Peyer's patch (tissue), 4 donors: Measurements from ENCODE around the gene CHD9. TPM values are rescaled to one million over a fixed set of nuclear protein-coding genes. Genes with fewer than 3 reads are reported as not detected.

ENCODE experiments used
- DNase-seq, 3 donors: peaks; one replicate each; pipeline ENCODE4 v3.0.0-alpha.2; 2017 to 2019
- H3K27ac ChIP-seq, 4 donors: fragments of 200-600 bp; sonication (generic); one replicate each; pipeline ENCODE4 v1.5.1; 2016 to 2019
- H3K27me3 ChIP-seq, 2 donors: fragments of 200-600 bp; sonication (generic); one replicate each; pipeline ENCODE4 v1.5.1; 2019
- H3K36me3 ChIP-seq, 3 donors: fragments of 200-600 bp; sonication (generic); one replicate each; pipeline ENCODE4 v1.5.1; 2016 to 2019
- H3K4me1 ChIP-seq, 4 donors: fragments of 200-600 bp; sonication (generic); one replicate each; pipeline ENCODE4 v1.5.1; 2016 to 2019
- H3K4me3 ChIP-seq, 4 donors: fragments of 200-600 bp; sonication (generic); 1 replicate in 3 of 4; 2 replicates in 1 of 4; pipeline ENCODE4 v1.5.1; 2016 to 2019; ENCODE audit warnings: mild to moderate bottlenecking in 1 of 4
- H3K9me3 ChIP-seq, 4 donors: fragments of 200-600 bp; sonication (generic); one replicate each; pipeline ENCODE4 v1.5.1; 2016 to 2019; ENCODE audit warnings: mild to moderate bottlenecking in 1 of 4
- POLR2A ChIP-seq, 2 donors: fragments of 450-650 bp; IDR thresholded peaks; one replicate each; pipeline ENCODE4 v1.5.1; 2017; ENCODE audit warnings: antibody characterized with exemption in 2 of 2, mild to moderate bottlenecking in 2 of 2, moderate library complexity in 2 of 2
- total RNA-seq, 4 donors: library from RNA; depleted of rRNA; stranded (reverse); fragments of >200 nt; gene quantifications; one replicate each; pipeline ENCODE4 v1.1.0, GENCODE V29; 2016
- TF ChIP-seq, protein P1 (sequence below), 6 experiments: fragments of 450-650 bp in 4 of 6; fragments of 200-600 bp in 2 of 6; sonication (generic) in 1 of 6; IDR thresholded peaks; one replicate each; pipeline ENCODE4 v1.5.1; 2017 to 2019; ENCODE audit warnings: antibody characterized with exemption in 6 of 6, mild to moderate bottlenecking in 3 of 6, moderate library complexity in 1 of 6

CHD9 gene
- total RNA-seq, 4 donors from 2014 or later: 48.4 to 187 (median 79.3) TPM

DNA sequence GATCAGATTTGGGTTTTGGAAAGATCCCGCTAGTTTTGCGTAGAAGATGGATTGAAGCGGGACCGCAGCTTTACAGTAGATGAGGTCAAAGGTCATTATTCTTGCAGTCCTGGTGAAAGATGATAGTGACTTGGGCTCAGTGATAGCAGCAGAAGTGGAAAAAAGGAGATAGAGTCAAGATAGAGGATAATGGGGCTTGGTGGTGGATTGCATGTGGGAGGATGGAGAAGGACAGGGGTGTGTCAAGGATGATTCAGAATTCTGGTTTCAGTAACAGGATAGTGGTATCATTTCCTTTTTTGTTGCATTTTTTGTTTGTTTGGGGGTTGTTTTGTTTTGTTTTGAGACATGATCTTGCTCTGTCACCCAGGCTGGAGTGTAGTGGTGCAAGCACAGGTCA lies 30.7 kb upstream of the CHD9 start:
- TF ChIP-seq, protein P1, sequence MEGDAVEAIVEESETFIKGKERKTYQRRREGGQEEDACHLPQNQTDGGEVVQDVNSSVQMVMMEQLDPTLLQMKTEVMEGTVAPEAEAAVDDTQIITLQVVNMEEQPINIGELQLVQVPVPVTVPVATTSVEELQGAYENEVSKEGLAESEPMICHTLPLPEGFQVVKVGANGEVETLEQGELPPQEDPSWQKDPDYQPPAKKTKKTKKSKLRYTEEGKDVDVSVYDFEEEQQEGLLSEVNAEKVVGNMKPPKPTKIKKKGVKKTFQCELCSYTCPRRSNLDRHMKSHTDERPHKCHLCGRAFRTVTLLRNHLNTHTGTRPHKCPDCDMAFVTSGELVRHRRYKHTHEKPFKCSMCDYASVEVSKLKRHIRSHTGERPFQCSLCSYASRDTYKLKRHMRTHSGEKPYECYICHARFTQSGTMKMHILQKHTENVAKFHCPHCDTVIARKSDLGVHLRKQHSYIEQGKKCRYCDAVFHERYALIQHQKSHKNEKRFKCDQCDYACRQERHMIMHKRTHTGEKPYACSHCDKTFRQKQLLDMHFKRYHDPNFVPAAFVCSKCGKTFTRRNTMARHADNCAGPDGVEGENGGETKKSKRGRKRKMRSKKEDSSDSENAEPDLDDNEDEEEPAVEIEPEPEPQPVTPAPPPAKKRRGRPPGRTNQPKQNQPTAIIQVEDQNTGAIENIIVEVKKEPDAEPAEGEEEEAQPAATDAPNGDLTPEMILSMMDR (IDR thresholded peaks at IDR 0.05): no peak
- TF ChIP-seq POLR2A (IDR thresholded peaks at IDR 0.05): no peak

DNA sequence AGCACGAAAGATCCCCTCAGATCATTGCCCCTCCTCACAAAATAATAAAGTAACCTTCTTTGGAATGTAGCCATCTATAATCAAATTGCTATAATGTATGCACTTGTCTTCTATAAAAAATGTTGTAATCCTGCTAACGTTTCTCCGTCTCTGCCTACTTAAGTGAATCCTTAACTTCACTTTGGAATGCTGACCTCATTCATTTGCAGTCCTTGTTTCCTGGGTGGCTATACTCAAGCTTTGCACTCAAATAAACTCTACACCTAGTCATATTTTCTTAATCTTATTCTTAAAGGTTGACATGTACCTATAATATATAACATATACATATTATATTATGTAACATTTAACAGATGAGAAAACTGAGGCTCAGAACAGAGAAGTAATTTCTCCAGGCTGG lies 24.8 kb upstream of the CHD9 start:
- no peak overlapping the region for H3K27ac ChIP-seq
- H3K9me3 ChIP-seq: no peaks in the 10 kb centered on the region
- TF ChIP-seq, protein P1 (IDR thresholded peaks at IDR 0.05): no peak
- TF ChIP-seq POLR2A (IDR thresholded peaks at IDR 0.05): no peak
- H3K27me3 ChIP-seq: no peaks in the 10 kb centered on the region
- DNase-seq: no peak
- no peak overlapping the region for H3K4me3 ChIP-seq
- no peaks in the 10 kb centered on the region for H3K4me1 ChIP-seq
- no peaks in the 10 kb centered on the region for H3K36me3 ChIP-seq

More for the DNA sequence above, 30.7 kb upstream of the CHD9 start:
- H3K4me1 ChIP-seq: no peaks in the 10 kb centered on the region
- H3K27ac ChIP-seq: no peak overlapping the region
- no peak overlapping the region for H3K4me3 ChIP-seq
- H3K27me3 ChIP-seq: no peaks in the 10 kb centered on the region
- no peak for DNase-seq
- H3K36me3 ChIP-seq: no peaks in the 10 kb centered on the region
- no peaks in the 10 kb centered on the region for H3K9me3 ChIP-seq

- Histone ChIP-seq H3K4me1 (no peaks in the 10 kb centered on the region), H3K4me3 (no peak overlapping the region), H3K27me3 (no peaks in the 10 kb centered on the region), H3K27ac (no peak overlapping the region), H3K9me3 (no peaks in the 10 kb centered on the region), H3K36me3 (no peaks in the 10 kb centered on the region)
- no peak for TF ChIP-seq POLR2A (IDR thresholded peaks at IDR 0.05)
- TF ChIP-seq, protein P1 (IDR thresholded peaks at IDR 0.05): no peak
- DNase-seq: no peak
Observed at GRCh38 chr16:53031323-53031942, 23.4 kb upstream of the CHD9 start.

- Histone ChIP-seq H3K9me3 (no peaks in the 10 kb centered on the region), H3K4me1 (no peaks in the 10 kb centered on the region), H3K27me3 (no peaks in the 10 kb centered on the region), H3K4me3 (no peak overlapping the region), H3K36me3 (no peaks in the 10 kb centered on the region), H3K27ac (no peak overlapping the region)
- DNase-seq: no peak
- TF ChIP-seq, protein P1 (IDR thresholded peaks at IDR 0.05): no peak
- TF ChIP-seq POLR2A (IDR thresholded peaks at IDR 0.05): no peak
Observed at GRCh38 chr16:53034306-53034705, 20.5 kb upstream of the CHD9 start.

- no peaks in the 10 kb centered on the region for H3K9me3 ChIP-seq
- H3K4me3 ChIP-seq: no peak overlapping the region
- no peaks in the 10 kb centered on the region for H3K4me1 ChIP-seq
- H3K36me3 ChIP-seq: no peaks in the 10 kb centered on the region
- no peak for TF ChIP-seq POLR2A (IDR thresholded peaks at IDR 0.05)
- TF ChIP-seq, protein P1 (IDR thresholded peaks at IDR 0.05): no peak
- no peak overlapping the region for H3K27ac ChIP-seq
- DNase-seq: no peak
- no peaks in the 10 kb centered on the region for H3K27me3 ChIP-seq
Observed at GRCh38 chr16:53035176-53035942, 19.4 kb upstream of the CHD9 start.
